A673 (cell line): Measurements from ENCODE around the gene KHK. TPM values are rescaled to one million over a fixed set of nuclear protein-coding genes. Genes with fewer than 3 reads are reported as not detected.

Source experiments
- BruUV-seq: library from RNA; stranded (reverse); fragments of 400-500 nt; replicated peaks from 2 replicates; lab custom pipeline; 2021; lab: Mats Ljungman, UMichigan
- CTCF ChIA-PET: fragments of 300-600 bp; sonication (Branson Sonifier 250); formaldehyde crosslinking; loops from one replicate; lab custom pipeline; 2022; ENCODE audit warnings: antibody characterized with exemption; lab: Charles Lee
- POLR2A ChIA-PET: fragments of 300-600 bp; sonication (Branson Sonifier 250); formaldehyde crosslinking; loops from one replicate; lab custom pipeline; 2022; ENCODE audit warnings: antibody characterized with exemption; ENCODE audit not compliant: low non-redundant PET; lab: Charles Lee
- DNase-seq: peaks from one replicate; pipeline ENCODE4 v3.0.0-alpha.2; 2015; ENCODE audit warnings: low spot score
- H3K27ac ChIP-seq: fragments of 200-600 bp; sonication (generic); 2 replicates; pipeline ENCODE4 v1.5.1; 2016; ENCODE audit warnings: mixed run types, low read depth, mild to moderate bottlenecking, mixed read lengths, antibody characterized with exemption, low read length; ENCODE audit not compliant: poor library complexity, severe bottlenecking
- H3K27me3 ChIP-seq: fragments of 200-600 bp; sonication (generic); replicated peaks from 2 replicates; pipeline ENCODE4 v1.6.1; 2017; ENCODE audit warnings: mixed run types, low read depth, mild to moderate bottlenecking, mixed read lengths, antibody characterized with exemption, low read length; ENCODE audit not compliant: insufficient read depth, poor library complexity
- H3K36me3 ChIP-seq: fragments of 200-600 bp; sonication (generic); 2 replicates; pipeline ENCODE4 v1.6.1; 2016; ENCODE audit warnings: mixed run types, mild to moderate bottlenecking, mixed read lengths, antibody characterized with exemption, low read length; ENCODE audit not compliant: insufficient read depth, poor library complexity, severe bottlenecking
- H3K4me1 ChIP-seq: fragments of 200-600 bp; sonication (generic); 2 replicates; pipeline ENCODE4 v1.6.1; 2017; ENCODE audit warnings: mixed run types, mild to moderate bottlenecking, mixed read lengths, antibody characterized with exemption, low read length; ENCODE audit not compliant: insufficient read depth, poor library complexity, severe bottlenecking
- H3K4me3 ChIP-seq: fragments of 200-600 bp; sonication (generic); 2 replicates; pipeline ENCODE4 v1.5.1; 2016; ENCODE audit warnings: low read depth, mixed run types, mild to moderate bottlenecking, mixed read lengths, low read length; ENCODE audit not compliant: poor library complexity, severe bottlenecking
- H3K9me3 ChIP-seq: fragments of 200-600 bp; sonication (generic); 2 replicates; pipeline ENCODE4 v1.6.1; 2016; ENCODE audit warnings: mixed run types, low read depth, mild to moderate bottlenecking, mixed read lengths, antibody characterized with exemption, low read length; ENCODE audit not compliant: poor library complexity, severe bottlenecking
- EZH2 ChIP-seq: fragments of 200-600 bp; sonication (generic); IDR thresholded peaks from 2 replicates; pipeline ENCODE4 v1.6.1; 2017; ENCODE audit warnings: borderline replicate concordance, low read depth, mild to moderate bottlenecking, mixed read lengths, antibody characterized with exemption, low read length; ENCODE audit not compliant: poor library complexity, severe bottlenecking
- intact Hi-C: fragments of 100-400 bp; cut with micrococcal nuclease; formaldehyde crosslinking; loops from one replicate; pipeline ENCODE4 v1.10.0; 2022; ENCODE audit not compliant: unreplicated experiment
- total RNA-seq: library from RNA; stranded (reverse); gene quantifications from 2 replicates; pipeline ENCODE4 v1.2.3, GENCODE V29; 2021
- TF ChIP-seq, protein P1 (sequence below): fragments of 300-800, 200-600 bp; sonication (generic); conservative IDR thresholded peaks from 2 replicates; pipeline ENCODE4 v1.5.1; 2017; ENCODE audit warnings: low read depth, mild to moderate bottlenecking, antibody characterized with exemption, low read length, moderate library complexity, mixed read lengths

KHK gene
- total RNA-seq, 1 experiment from 2014 or later, result 40.2 TPM

DNA sequence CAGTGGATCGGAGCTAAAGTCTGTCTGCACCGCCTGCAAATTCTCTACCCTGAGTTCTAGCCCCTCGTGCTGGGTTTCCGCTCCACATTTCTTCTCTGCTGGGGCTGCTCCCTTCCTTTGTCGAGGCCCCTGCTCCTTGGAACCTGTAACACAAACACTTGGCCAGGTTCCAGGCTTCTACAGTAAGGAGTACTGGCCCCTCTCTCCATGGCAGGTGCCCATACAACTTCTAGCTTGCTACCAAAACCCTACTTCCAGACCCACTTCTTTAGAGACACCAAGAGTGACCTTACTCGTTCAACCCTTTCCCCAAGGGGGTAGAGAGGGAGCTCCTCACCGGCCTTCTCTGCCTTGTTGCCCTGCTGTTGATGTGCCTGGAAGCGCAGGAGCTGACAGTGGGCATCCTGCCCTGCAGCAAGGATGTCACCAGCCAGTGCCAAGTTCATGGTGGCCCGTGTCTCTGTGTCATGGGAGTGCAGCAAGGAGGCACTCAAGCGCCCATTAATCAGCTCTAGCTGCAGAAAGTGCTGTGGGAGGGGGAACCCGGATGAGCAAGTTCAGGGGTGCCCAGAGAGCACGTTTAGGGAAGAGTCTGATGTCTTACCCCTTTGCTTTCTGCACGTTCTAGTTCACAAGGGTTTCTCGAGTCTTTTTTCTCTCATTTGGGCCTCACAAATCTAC is 46.8 kb downstream of the KHK start:
- H3K27me3 ChIP-seq, result no peaks in the 10 kb centered on the region
- BruUV-seq, result TSS peak; percentile 44
- DNase-seq, result no peak
- no peaks in the 10 kb centered on the region for H3K9me3 ChIP-seq
- POLR2A ChIA-PET, result no interaction called here
- H3K4me3 ChIP-seq, result peak overlapping the region; percentile 81
- H3K36me3 ChIP-seq, result peaks cover 29% of the 10 kb centered on the region
- peaks cover 7% of the 10 kb centered on the region for H3K4me1 ChIP-seq
- intact Hi-C loops, result no loop called here
- CTCF ChIA-PET, result interaction anchor here (0.6 to 1.2 kb wide), 3 partner anchors 49 to 147 kb away, joined by 3 to 9 read pairs (median 4); no protein-coding TSS in a partner anchor
- TF ChIP-seq, protein P1, sequence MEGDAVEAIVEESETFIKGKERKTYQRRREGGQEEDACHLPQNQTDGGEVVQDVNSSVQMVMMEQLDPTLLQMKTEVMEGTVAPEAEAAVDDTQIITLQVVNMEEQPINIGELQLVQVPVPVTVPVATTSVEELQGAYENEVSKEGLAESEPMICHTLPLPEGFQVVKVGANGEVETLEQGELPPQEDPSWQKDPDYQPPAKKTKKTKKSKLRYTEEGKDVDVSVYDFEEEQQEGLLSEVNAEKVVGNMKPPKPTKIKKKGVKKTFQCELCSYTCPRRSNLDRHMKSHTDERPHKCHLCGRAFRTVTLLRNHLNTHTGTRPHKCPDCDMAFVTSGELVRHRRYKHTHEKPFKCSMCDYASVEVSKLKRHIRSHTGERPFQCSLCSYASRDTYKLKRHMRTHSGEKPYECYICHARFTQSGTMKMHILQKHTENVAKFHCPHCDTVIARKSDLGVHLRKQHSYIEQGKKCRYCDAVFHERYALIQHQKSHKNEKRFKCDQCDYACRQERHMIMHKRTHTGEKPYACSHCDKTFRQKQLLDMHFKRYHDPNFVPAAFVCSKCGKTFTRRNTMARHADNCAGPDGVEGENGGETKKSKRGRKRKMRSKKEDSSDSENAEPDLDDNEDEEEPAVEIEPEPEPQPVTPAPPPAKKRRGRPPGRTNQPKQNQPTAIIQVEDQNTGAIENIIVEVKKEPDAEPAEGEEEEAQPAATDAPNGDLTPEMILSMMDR, result no peak
- TF ChIP-seq EZH2, result no peak
- peak overlapping the region; percentile 81 for H3K27ac ChIP-seq

DNA sequence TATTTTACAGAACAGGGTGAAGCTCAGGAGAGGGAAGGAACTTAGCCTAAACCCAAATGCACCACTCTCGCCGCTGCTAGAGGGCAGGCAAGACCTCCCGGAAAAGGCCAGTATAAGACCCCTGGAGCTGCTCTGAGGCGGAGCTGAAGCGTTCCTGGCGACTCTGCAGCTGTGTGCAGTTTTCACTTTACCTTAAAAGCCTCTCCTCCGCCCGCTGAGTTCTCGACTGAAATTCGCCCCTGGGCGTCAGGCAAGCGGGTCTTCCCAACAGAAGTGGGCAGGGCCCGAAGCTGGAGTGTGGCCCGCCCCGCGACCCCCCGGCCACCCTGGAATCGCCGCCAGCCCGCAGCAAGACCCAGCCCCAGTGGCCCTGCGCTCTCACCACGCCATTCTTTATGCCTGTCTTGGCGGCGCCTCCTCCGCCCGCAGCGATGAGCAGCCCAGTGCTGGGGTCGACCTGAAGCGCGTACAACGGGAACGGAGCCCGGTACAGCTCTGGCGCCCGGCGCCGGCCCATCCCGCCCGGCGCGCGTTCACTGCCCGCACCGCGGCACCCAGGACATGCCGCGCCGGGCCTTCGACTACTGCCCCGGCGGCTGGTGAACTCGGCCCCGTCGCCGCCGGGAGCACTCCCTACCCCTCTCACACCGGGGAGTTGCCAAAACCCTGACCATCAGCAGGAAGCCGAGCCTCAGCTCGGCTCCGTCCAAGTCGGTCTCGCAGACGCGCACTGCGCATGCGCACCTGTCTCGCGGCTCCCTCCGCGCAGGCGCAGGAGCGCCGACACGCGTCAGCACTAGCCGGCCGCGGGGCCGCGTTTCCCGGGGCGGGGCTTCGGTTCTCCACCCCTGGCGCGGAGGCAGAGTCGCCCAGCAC is 47.6 kb downstream of the KHK start, which contains the start of gene PREB:
PREB (minus strand) TSS at position 732 of the 876 bp plus-strand sequence; CDS start at position 517, 215 bp downstream.
- H3K36me3 ChIP-seq, result peaks cover 29% of the 10 kb centered on the region
- no peaks in the 10 kb centered on the region for H3K27me3 ChIP-seq
- no peaks in the 10 kb centered on the region for H3K9me3 ChIP-seq
- peaks cover 7% of the 10 kb centered on the region for H3K4me1 ChIP-seq
- no TSS peak for BruUV-seq
- H3K4me3 ChIP-seq, result peak within 1 kb of the TSS; percentile 81
- DNase-seq, result peak; percentile 98
- TF ChIP-seq EZH2, result no peak
- TF ChIP-seq, protein P1, result peak; percentile 30; the same call in 1 of the 2 replicates
- POLR2A ChIA-PET, result no interaction called here
- CTCF ChIA-PET, result interaction anchor here (0.6 to 1.2 kb wide), 4 partner anchors 48 to 322 kb away, joined by 3 to 9 read pairs (median 5); no protein-coding TSS in a partner anchor
- peak within 1 kb of the TSS; percentile 81 for H3K27ac ChIP-seq
- intact Hi-C loops, result no loop called here

DNA sequence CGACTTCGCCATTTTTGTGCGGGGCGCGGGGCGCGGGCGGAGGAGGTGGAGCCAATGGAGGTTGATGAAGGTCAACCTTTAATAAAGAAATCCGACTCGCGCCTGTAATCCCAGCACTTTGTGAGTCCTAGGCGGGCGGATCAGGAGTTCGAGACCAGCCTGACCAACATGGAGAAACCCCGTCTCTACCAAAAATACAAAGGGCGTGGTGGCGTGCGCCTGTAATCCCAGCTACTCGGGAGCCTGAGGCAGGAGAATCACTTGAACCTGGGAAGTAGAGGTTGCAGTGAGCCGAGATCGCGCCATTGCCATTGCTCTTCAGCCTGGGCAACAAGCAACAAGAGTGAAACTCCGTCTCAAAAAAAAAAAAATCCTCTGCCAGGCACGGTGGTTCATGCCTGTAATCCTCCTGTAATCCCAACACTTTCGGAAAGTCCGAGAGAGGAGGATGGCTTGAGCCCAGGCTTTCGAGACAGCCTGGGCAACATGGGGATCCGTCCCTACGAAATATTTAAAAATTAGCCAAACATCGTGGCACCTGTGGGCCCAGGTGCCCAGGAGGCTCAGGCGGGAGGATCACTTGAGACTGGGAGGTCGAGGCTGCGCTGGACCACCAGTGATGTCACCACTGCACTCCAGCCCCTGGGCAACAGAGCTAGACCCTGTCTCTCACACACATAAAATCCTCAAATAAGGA is 48.4 kb downstream of the KHK start:
- DNase-seq, result no peak
- no TSS peak for BruUV-seq
- POLR2A ChIA-PET, result no interaction called here
- intact Hi-C loops, result no loop called here
- Histone ChIP-seq H3K27ac (no peak overlapping the region), H3K27me3 (no peaks in the 10 kb centered on the region), H3K36me3 (peaks cover 29% of the 10 kb centered on the region), H3K9me3 (no peaks in the 10 kb centered on the region), H3K4me3 (peak overlapping the region; percentile 81), H3K4me1 (peaks cover 7% of the 10 kb centered on the region)
- no peak for TF ChIP-seq EZH2
- TF ChIP-seq, protein P1, result no peak
- CTCF ChIA-PET, result interaction anchor here (0.7 kb wide), 1 partner anchor 321 kb away, joined by 6 read pairs; no protein-coding TSS in a partner anchor
